ENCODE measurements around the gene UNC5C.

Gene UNC5C

GRCh38 chr4:95563638-95564337 lies 15.0 kb upstream of the UNC5C start:
- no peaks in the 10 kb centered on the region for H3K27me3 ChIP-seq (ENCODE audit: control insufficient read depth in 1 of 2, insufficient read depth in 2 of 2, low read length in 2 of 2)
- H3K4me3 ChIP-seq (ENCODE audit: low read length in 2 of 2) = no peak overlapping the region
- H3K9ac ChIP-seq (ENCODE audit: low read length in 2 of 2) = no peak overlapping the region
- no peaks in the 10 kb centered on the region for H3K9me3 ChIP-seq (ENCODE audit: control insufficient read depth in 2 of 2, low read length in 2 of 2)
- H3K36me3 ChIP-seq (ENCODE audit: control insufficient read depth in 2 of 2, insufficient read depth in 2 of 2, low read length in 2 of 2) = no peaks in the 10 kb centered on the region
- no peaks in the 10 kb centered on the region for H3K4me1 ChIP-seq (ENCODE audit: control insufficient read depth, insufficient read depth, low read length)
- no peak overlapping the region for H3K27ac ChIP-seq (ENCODE audit: low read length)

- Histone ChIP-seq H3K4me3 (ENCODE audit: low read length in 2 of 2) (no peak overlapping the region), H3K9ac (ENCODE audit: low read length in 2 of 2) (no peak overlapping the region), H3K36me3 (ENCODE audit: control insufficient read depth in 2 of 2, insufficient read depth in 2 of 2, low read length in 2 of 2) (no peaks in the 10 kb centered on the region), H3K4me1 (ENCODE audit: control insufficient read depth, insufficient read depth, low read length) (no peaks in the 10 kb centered on the region), H3K27ac (ENCODE audit: low read length) (no peak overlapping the region), H3K27me3 (ENCODE audit: control insufficient read depth in 1 of 2, insufficient read depth in 2 of 2, low read length in 2 of 2) (peaks cover 0 to 2% of the 10 kb centered on the region in 2 donors), H3K9me3 (ENCODE audit: control insufficient read depth in 2 of 2, low read length in 2 of 2) (no peaks in the 10 kb centered on the region)
Measured at GRCh38 chr4:95560774-95561173, 12.0 kb upstream of the UNC5C start.

- no peak overlapping the region for H3K4me3 ChIP-seq (ENCODE audit: low read length in 2 of 2)
- H3K36me3 ChIP-seq (ENCODE audit: control insufficient read depth in 2 of 2, insufficient read depth in 2 of 2, low read length in 2 of 2) = no peaks in the 10 kb centered on the region
- H3K9ac ChIP-seq (ENCODE audit: low read length in 2 of 2) = no peak overlapping the region
Measured at GRCh38 chr4:95556207-95556859, 7.6 kb upstream of the UNC5C start.

GRCh38 chr4:95552942-95553550 lies 4.3 kb upstream of the UNC5C start:
- no peak overlapping the region for H3K27ac ChIP-seq (ENCODE audit: low read length)
- H3K9ac ChIP-seq (ENCODE audit: low read length in 2 of 2) = no peak overlapping the region
- H3K9me3 ChIP-seq (ENCODE audit: control insufficient read depth in 2 of 2, low read length in 2 of 2) = no peaks in the 10 kb centered on the region
- H3K4me1 ChIP-seq (ENCODE audit: control insufficient read depth, insufficient read depth, low read length) = peaks cover 4% of the 10 kb centered on the region
- no peaks in the 10 kb centered on the region for H3K36me3 ChIP-seq (ENCODE audit: control insufficient read depth in 2 of 2, insufficient read depth in 2 of 2, low read length in 2 of 2)
- H3K4me3 ChIP-seq (ENCODE audit: low read length in 2 of 2) = no peak overlapping the region
- H3K27me3 ChIP-seq (ENCODE audit: control insufficient read depth in 1 of 2, insufficient read depth in 2 of 2, low read length in 2 of 2) = peaks cover 13 to 21% of the 10 kb centered on the region in 2 donors

More at GRCh38 chr4:95556207-95556859, 7.6 kb upstream of the UNC5C start:
- Histone ChIP-seq H3K27me3 (ENCODE audit: control insufficient read depth in 1 of 2, insufficient read depth in 2 of 2, low read length in 2 of 2) (peaks cover 0 to 2% of the 10 kb centered on the region in 2 donors), H3K4me1 (ENCODE audit: control insufficient read depth, insufficient read depth, low read length) (no peaks in the 10 kb centered on the region), H3K9me3 (ENCODE audit: control insufficient read depth in 2 of 2, low read length in 2 of 2) (no peaks in the 10 kb centered on the region), H3K27ac (ENCODE audit: low read length) (no peak overlapping the region)

- H3K27ac ChIP-seq (ENCODE audit: low read length) = no peak overlapping the region
- H3K9me3 ChIP-seq (ENCODE audit: control insufficient read depth in 2 of 2, low read length in 2 of 2) = no peaks in the 10 kb centered on the region
Measured at GRCh38 chr4:95551653-95552052, 2.9 kb upstream of the UNC5C start.

GRCh38 chr4:95550115-95550987 lies 1.6 kb upstream of the UNC5C start:
- H3K4me3 ChIP-seq (ENCODE audit: low read length in 2 of 2) = peak overlapping the region; percentile 79 to 84
- no peak overlapping the region for H3K27ac ChIP-seq (ENCODE audit: low read length)

More at GRCh38 chr4:95551653-95552052, 2.9 kb upstream of the UNC5C start:
- no peak overlapping the region for H3K9ac ChIP-seq (ENCODE audit: low read length in 2 of 2)
- no peaks in the 10 kb centered on the region for H3K36me3 ChIP-seq (ENCODE audit: control insufficient read depth in 2 of 2, insufficient read depth in 2 of 2, low read length in 2 of 2)
- H3K4me3 ChIP-seq (ENCODE audit: low read length in 2 of 2) = no peak overlapping the region
- peaks cover 4% of the 10 kb centered on the region for H3K4me1 ChIP-seq (ENCODE audit: control insufficient read depth, insufficient read depth, low read length)
- H3K27me3 ChIP-seq (ENCODE audit: control insufficient read depth in 1 of 2, insufficient read depth in 2 of 2, low read length in 2 of 2) = peaks cover 22 to 30% of the 10 kb centered on the region in 2 donors

GRCh38 chr4:95549246-95550114 lies 707 bp upstream of the UNC5C start:
- Histone ChIP-seq H3K4me3 (ENCODE audit: low read length in 2 of 2) (peak overlapping the region; percentile 79 to 84), H3K36me3 (ENCODE audit: control insufficient read depth in 2 of 2, insufficient read depth in 2 of 2, low read length in 2 of 2) (no peaks in the 10 kb centered on the region), H3K4me1 (ENCODE audit: control insufficient read depth, insufficient read depth, low read length) (peaks cover 4% of the 10 kb centered on the region), H3K9me3 (ENCODE audit: control insufficient read depth in 2 of 2, low read length in 2 of 2) (no peaks in the 10 kb centered on the region), H3K27ac (ENCODE audit: low read length) (peak overlapping the region; percentile 31), H3K27me3 (ENCODE audit: control insufficient read depth in 1 of 2, insufficient read depth in 2 of 2, low read length in 2 of 2) (peaks cover 20 to 30% of the 10 kb centered on the region in 2 donors), H3K9ac (ENCODE audit: low read length in 2 of 2) (peak overlapping the region in 1 of 2 donors; percentile 38)

More at GRCh38 chr4:95550115-95550987, 1.6 kb upstream of the UNC5C start:
- Histone ChIP-seq H3K9ac (ENCODE audit: low read length in 2 of 2) (peak overlapping the region in 1 of 2 donors; percentile 38), H3K27me3 (ENCODE audit: control insufficient read depth in 1 of 2, insufficient read depth in 2 of 2, low read length in 2 of 2) (peaks cover 20 to 30% of the 10 kb centered on the region in 2 donors), H3K36me3 (ENCODE audit: control insufficient read depth in 2 of 2, insufficient read depth in 2 of 2, low read length in 2 of 2) (no peaks in the 10 kb centered on the region), H3K9me3 (ENCODE audit: control insufficient read depth in 2 of 2, low read length in 2 of 2) (no peaks in the 10 kb centered on the region), H3K4me1 (ENCODE audit: control insufficient read depth, insufficient read depth, low read length) (peaks cover 4% of the 10 kb centered on the region)

GRCh38 chr4:95547715-95548471 lies 880 bp downstream of the UNC5C start:
- Histone ChIP-seq H3K36me3 (ENCODE audit: control insufficient read depth in 2 of 2, insufficient read depth in 2 of 2, low read length in 2 of 2) (no peaks in the 10 kb centered on the region), H3K4me1 (ENCODE audit: control insufficient read depth, insufficient read depth, low read length) (peaks cover 4% of the 10 kb centered on the region), H3K27me3 (ENCODE audit: control insufficient read depth in 1 of 2, insufficient read depth in 2 of 2, low read length in 2 of 2) (peaks cover 20 to 30% of the 10 kb centered on the region in 2 donors), H3K27ac (ENCODE audit: low read length) (no peak overlapping the region), H3K9me3 (ENCODE audit: control insufficient read depth in 2 of 2, low read length in 2 of 2) (no peaks in the 10 kb centered on the region), H3K4me3 (ENCODE audit: low read length in 2 of 2) (peak overlapping the region; percentile 76 to 84), H3K9ac (ENCODE audit: low read length in 2 of 2) (peak overlapping the region in 1 of 2 donors; percentile 33)
